Measurements from ENCODE around the gene SRRM1.

Gene SRRM1

GRCh38 chr1:24639881-24640280 lies 3.2 kb upstream of the SRRM1 start:
- no peak for DNase-seq (ENCODE audit: extremely low spot score)
- no peak for TF ChIP-seq CTCF (IDR thresholded peaks at IDR 0.05; ENCODE audit: control extremely low read depth, extremely low read depth, low read depth, missing control alignments)
- ChIA-PET POLR2A (no interaction called here), CTCF (interaction anchor here (0.8 to 1.0 kb wide), 2 partner anchors 225 to 441 kb away, joined by 3 to 5 read pairs; partner anchors contain the start of gene NIPAL3)

GRCh38 chr1:24640288-24640687 lies 2.8 kb upstream of the SRRM1 start:
- no peak for TF ChIP-seq CTCF (IDR thresholded peaks at IDR 0.05; ENCODE audit: control extremely low read depth, extremely low read depth, low read depth, missing control alignments)
- POLR2A ChIA-PET: no interaction called here
- DNase-seq (ENCODE audit: extremely low spot score): no peak
- CTCF ChIA-PET: interaction anchor here (0.8 to 1.0 kb wide), 2 partner anchors 225 to 441 kb away, joined by 3 to 5 read pairs; partner anchors contain the start of gene NIPAL3

GRCh38 chr1:24641646-24642151 lies 1.4 kb upstream of the SRRM1 start:
- CTCF ChIA-PET: interaction anchor here (1.2 to 1.3 kb wide), 2 partner anchors 189 to 193 kb away, joined by 3 read pairs; no protein-coding TSS in a partner anchor
- POLR2A ChIA-PET: interaction anchor here (1.0 kb wide), 1 partner anchor 451 kb away, joined by 6 read pairs; no protein-coding TSS in a partner anchor
- TF ChIP-seq CTCF (IDR thresholded peaks at IDR 0.05; ENCODE audit: control extremely low read depth, extremely low read depth, low read depth, missing control alignments): no peak
- peak; percentile 38 for DNase-seq (ENCODE audit: extremely low spot score)

GRCh38 chr1:24643363-24644099 lies 429 bp downstream of the SRRM1 start:
- ChIA-PET CTCF (no interaction called here), POLR2A (no interaction called here)
- no peak for DNase-seq (ENCODE audit: extremely low spot score)
- TF ChIP-seq CTCF (IDR thresholded peaks at IDR 0.05; ENCODE audit: control extremely low read depth, extremely low read depth, low read depth, missing control alignments): no peak

GRCh38 chr1:24644100-24644384 lies 940 bp downstream of the SRRM1 start:
- peak; percentile 20 for DNase-seq (ENCODE audit: extremely low spot score)
- CTCF ChIA-PET: no interaction called here
- TF ChIP-seq CTCF (IDR thresholded peaks at IDR 0.05; ENCODE audit: control extremely low read depth, extremely low read depth, low read depth, missing control alignments): no peak
- POLR2A ChIA-PET: no interaction called here

- ChIA-PET POLR2A (no interaction called here), CTCF (interaction anchor here (1.2 to 1.4 kb wide), 2 partner anchors 181 to 186 kb away, joined by 3 to 4 read pairs; no protein-coding TSS in a partner anchor)
- DNase-seq (ENCODE audit: extremely low spot score): no peak
- TF ChIP-seq CTCF (IDR thresholded peaks at IDR 0.05; ENCODE audit: control extremely low read depth, extremely low read depth, low read depth, missing control alignments): no peak
Observed at GRCh38 chr1:24648919-24649318, 5.8 kb downstream of the SRRM1 start.

All from GM10248 (cell line).